Panc1 (cell line): ENCODE results near the gene GCFC2. TPM values are rescaled to one million over a fixed set of nuclear protein-coding genes. Genes with fewer than 3 reads are reported as not detected.
"Not testable (repeated sequence)": the region's sequence is repeated elsewhere in the genome, so short reads cannot be mapped to it uniquely, and the experiment has no call there.

Experiments used
- ATAC-seq: fragments of 200-7000 bp; cut with Tn5 transposase; 2 replicates; pipeline ENCODE4 v1.9.1; 2020; ENCODE audit warnings: mild to moderate bottlenecking, moderate library complexity
- BruUV-seq: library from RNA; stranded (reverse); fragments of 400-500 nt; replicated peaks from 2 replicates; lab custom pipeline; 2021; lab: Mats Ljungman, UMichigan
- CTCF ChIA-PET: fragments of 300-600 bp; sonication (Branson Sonifier 250); formaldehyde crosslinking; loops from one replicate; lab custom pipeline; 2022; ENCODE audit warnings: antibody characterized with exemption; lab: Charles Lee
- POLR2A ChIA-PET: fragments of 300-600 bp; sonication (Branson Sonifier 250); formaldehyde crosslinking; loops from one replicate; lab custom pipeline; 2022; ENCODE audit warnings: antibody characterized with exemption; lab: Charles Lee
- DNase-seq: peaks from one replicate; pipeline ENCODE4 v3.0.0-alpha.2; 2010; ENCODE audit warnings: low read depth, low spot score
- H3K27ac ChIP-seq: 2 replicates; pipeline ENCODE4 v1.5.1; 2011; ENCODE audit warnings: mild to moderate bottlenecking, low read length, inconsistent platforms
- H3K27me3 ChIP-seq: fragments of 200-500 bp; sonication (Bioruptor generic); 2 replicates; pipeline ENCODE4 v1.6.0; 2014; ENCODE audit warnings: low read length, inconsistent platforms; ENCODE audit not compliant: control insufficient read depth, insufficient read depth
- H3K36me3 ChIP-seq: fragments of 200-500 bp; sonication (Bioruptor generic); 2 replicates; pipeline ENCODE4 v1.5.1; 2014; ENCODE audit warnings: inconsistent platforms, mild to moderate bottlenecking, low read length, moderate library complexity; ENCODE audit not compliant: control insufficient read depth, insufficient read depth
- H3K4me1 ChIP-seq: 2 replicates; pipeline ENCODE4 v1.5.1; 2011; ENCODE audit warnings: inconsistent platforms, mild to moderate bottlenecking, low read length, moderate library complexity; ENCODE audit not compliant: control insufficient read depth, insufficient read depth
- H3K4me3 ChIP-seq, 2 experiments: 2 replicates each; pipeline ENCODE4 v1.5.1; 2011 to 2012; ENCODE audit warnings: low read depth in 2 of 2, low read length in 2 of 2, mild to moderate bottlenecking in 2 of 2, inconsistent platforms in 1 of 2, moderate library complexity in 1 of 2
- H3K9me3 ChIP-seq: fragments of 200-500 bp; sonication (Bioruptor generic); 2 replicates; pipeline ENCODE4 v1.5.1; 2014; ENCODE audit warnings: low read depth, mild to moderate bottlenecking, inconsistent platforms, low read length, moderate library complexity; ENCODE audit not compliant: control insufficient read depth, insufficient read depth
- POLR2AphosphoS5 ChIP-seq: IDR thresholded peaks from 2 replicates; pipeline ENCODE4 v1.6.1; 2012; ENCODE audit warnings: mild to moderate bottlenecking, low read depth, low read length, moderate library complexity
- REST ChIP-seq, 2 experiments: IDR thresholded peaks; 2 replicates each; pipeline ENCODE4 v1.6.1; 2011 to 2012; ENCODE audit warnings: low read depth in 2 of 2, control low read depth in 1 of 2, low read length in 1 of 2, mild to moderate bottlenecking in 1 of 2, moderate library complexity in 1 of 2; ENCODE audit not compliant: insufficient read depth in 1 of 2
- SIN3A ChIP-seq: IDR thresholded peaks from 2 replicates; pipeline ENCODE4 v1.6.1; 2012; ENCODE audit warnings: low read depth, mild to moderate bottlenecking, low read length, moderate library complexity, borderline replicate concordance; ENCODE audit not compliant: insufficient read depth
- TCF7L2 ChIP-seq: IDR thresholded peaks from 2 replicates; pipeline ENCODE4 v1.6.1; 2011; ENCODE audit warnings: mild to moderate bottlenecking, low read depth, low read length, inconsistent platforms
- in situ Hi-C: cut with HindIII; loops from 2 replicates; pipeline ENCODE4 v1.10.0; 2016; ENCODE audit warnings: low sequenced_read_pairs, low pct_unique_long_range_greater_than_20kb
- intact Hi-C: fragments of 100-400 bp; cut with micrococcal nuclease; formaldehyde crosslinking; loops from one replicate; pipeline ENCODE4 v1.10.0; 2022; ENCODE audit not compliant: unreplicated experiment
- total RNA-seq: library from RNA; stranded (reverse); gene quantifications from one replicate; pipeline ENCODE4 v1.2.1, GENCODE V29; 2021; ENCODE audit not compliant: unreplicated experiment
- TF ChIP-seq, protein P1 (sequence below): fragments of 450-650 bp; IDR thresholded peaks from 2 replicates; pipeline ENCODE4 v1.5.1; 2017; ENCODE audit warnings: mild to moderate bottlenecking

The GCFC2 gene
- total RNA-seq, 1 experiment from 2014 or later, result 26.3 TPM

- TF ChIP-seq POLR2AphosphoS5, result no peak
- no peak for TF ChIP-seq REST (IDR thresholded peaks at IDR 0.05; ENCODE audit: insufficient read depth in 1 of 2, low read depth in 2 of 2, low read length in 1 of 2)
- TF ChIP-seq TCF7L2, result no peak
- no peak for TF ChIP-seq SIN3A
- in situ Hi-C loops (no loop called here), intact Hi-C loops (no loop called here)
- ChIA-PET CTCF (no interaction called here), POLR2A (no interaction called here)
- H3K9me3 ChIP-seq, result no peaks in the 10 kb centered on the region
- DNase-seq, result no peak
- peaks cover 25% of the 10 kb centered on the region for H3K36me3 ChIP-seq
- no TSS peak for BruUV-seq
- no peaks in the 10 kb centered on the region for H3K4me1 ChIP-seq
- no peak overlapping the region for H3K4me3 ChIP-seq
- no peak overlapping the region for H3K27ac ChIP-seq
- no peaks in the 10 kb centered on the region for H3K27me3 ChIP-seq
- no peak for ATAC-seq
These were observed 22.5 kb downstream of the GCFC2 start for GRCh38 chr2:75688196-75688595.

- H3K27me3 ChIP-seq, H3K9me3 ChIP-seq, DNase-seq, in situ Hi-C loops, H3K36me3 ChIP-seq, CTCF ChIA-PET, H3K27ac ChIP-seq, intact Hi-C loops, BruUV-seq, POLR2A ChIA-PET, H3K4me1 ChIP-seq, ATAC-seq, H3K4me3 ChIP-seq: not testable (repeated sequence)
These were observed 27.3 kb downstream of the GCFC2 start for GRCh38 chr2:75683430-75683829.

GRCh38 chr2:75680402-75680801, 30.3 kb downstream of the GCFC2 start:
- intact Hi-C loops (no loop called here), in situ Hi-C loops (no loop called here)
- no peaks in the 10 kb centered on the region for H3K4me1 ChIP-seq
- ATAC-seq (no peak), DNase-seq (no peak)
- no peak overlapping the region for H3K27ac ChIP-seq
- POLR2A ChIA-PET, result no interaction called here
- no peaks in the 10 kb centered on the region for H3K36me3 ChIP-seq
- no peak for TF ChIP-seq SIN3A
- no peak for TF ChIP-seq POLR2AphosphoS5
- no peak for TF ChIP-seq REST (IDR thresholded peaks at IDR 0.05; ENCODE audit: insufficient read depth in 1 of 2, low read depth in 2 of 2, low read length in 1 of 2)
- TF ChIP-seq, protein P1, sequence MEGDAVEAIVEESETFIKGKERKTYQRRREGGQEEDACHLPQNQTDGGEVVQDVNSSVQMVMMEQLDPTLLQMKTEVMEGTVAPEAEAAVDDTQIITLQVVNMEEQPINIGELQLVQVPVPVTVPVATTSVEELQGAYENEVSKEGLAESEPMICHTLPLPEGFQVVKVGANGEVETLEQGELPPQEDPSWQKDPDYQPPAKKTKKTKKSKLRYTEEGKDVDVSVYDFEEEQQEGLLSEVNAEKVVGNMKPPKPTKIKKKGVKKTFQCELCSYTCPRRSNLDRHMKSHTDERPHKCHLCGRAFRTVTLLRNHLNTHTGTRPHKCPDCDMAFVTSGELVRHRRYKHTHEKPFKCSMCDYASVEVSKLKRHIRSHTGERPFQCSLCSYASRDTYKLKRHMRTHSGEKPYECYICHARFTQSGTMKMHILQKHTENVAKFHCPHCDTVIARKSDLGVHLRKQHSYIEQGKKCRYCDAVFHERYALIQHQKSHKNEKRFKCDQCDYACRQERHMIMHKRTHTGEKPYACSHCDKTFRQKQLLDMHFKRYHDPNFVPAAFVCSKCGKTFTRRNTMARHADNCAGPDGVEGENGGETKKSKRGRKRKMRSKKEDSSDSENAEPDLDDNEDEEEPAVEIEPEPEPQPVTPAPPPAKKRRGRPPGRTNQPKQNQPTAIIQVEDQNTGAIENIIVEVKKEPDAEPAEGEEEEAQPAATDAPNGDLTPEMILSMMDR, result no peak
- no peak for TF ChIP-seq TCF7L2
- H3K27me3 ChIP-seq, result no peaks in the 10 kb centered on the region
- no peak overlapping the region for H3K4me3 ChIP-seq
- no TSS peak for BruUV-seq
- H3K9me3 ChIP-seq, result no peaks in the 10 kb centered on the region
- CTCF ChIA-PET, result no interaction called here
